ENCODE results near the gene ZNF445.
"Not testable (repeated sequence)": the region's sequence is repeated elsewhere in the genome, so short reads cannot be mapped to it uniquely, and the experiment has no call there.

The ZNF445 gene

DNA sequence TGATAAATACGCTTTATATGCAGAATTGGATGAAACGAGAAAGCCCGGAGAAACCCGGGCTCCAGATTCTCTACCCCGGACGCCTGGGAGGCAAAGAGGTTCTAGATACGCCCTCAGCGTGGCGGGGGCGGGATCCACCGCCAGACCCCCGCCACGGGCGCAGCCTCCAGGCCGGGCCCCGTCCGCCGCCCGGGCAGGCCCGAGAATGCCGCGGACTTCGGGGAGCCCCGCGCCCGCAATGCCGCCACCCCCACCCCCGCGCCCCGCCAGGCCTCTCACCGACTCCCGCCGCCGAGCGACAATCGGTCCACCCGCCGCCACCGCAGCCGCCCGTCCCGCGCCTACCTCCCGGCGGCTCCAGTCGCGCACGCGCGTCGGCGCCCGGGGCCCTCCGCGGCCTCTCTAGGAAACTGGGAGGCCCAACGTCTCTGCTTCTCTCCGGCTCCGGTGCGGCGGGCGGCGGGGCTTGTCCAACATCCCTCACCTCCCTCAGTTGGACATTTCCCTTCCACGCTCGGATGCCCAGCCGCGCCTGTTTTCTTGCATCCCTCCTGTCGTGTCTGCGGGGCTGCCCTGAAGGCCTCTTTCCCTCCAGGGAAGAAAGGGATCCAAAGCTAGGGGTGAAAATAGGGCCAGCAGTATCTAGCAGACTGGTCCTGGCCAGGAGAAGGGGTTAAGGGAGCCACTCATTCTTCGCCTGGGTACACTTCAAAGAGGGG is at the start of gene ZNF445:
Gene ZNF445, minus strand, starts transcription at position 359 of the 719 bp plus-strand sequence. CDS start 22,121 bp downstream, outside the sequence.
- DNase-seq: peak; percentile 81
- Mint-ChIP-seq H3K4me1 (peaks cover 27% of the 10 kb centered on the region), H3K27ac (peak within 1 kb of the TSS; percentile 89 to 98), H3K4me3 (peak within 1 kb of the TSS; percentile 92 to 99), H3K9me3 (peaks cover 0 to 7% of the 10 kb centered on the region in 2 donors), H3K27me3 (no peaks in the 10 kb centered on the region)
- ATAC-seq: peak; percentile 98

DNA sequence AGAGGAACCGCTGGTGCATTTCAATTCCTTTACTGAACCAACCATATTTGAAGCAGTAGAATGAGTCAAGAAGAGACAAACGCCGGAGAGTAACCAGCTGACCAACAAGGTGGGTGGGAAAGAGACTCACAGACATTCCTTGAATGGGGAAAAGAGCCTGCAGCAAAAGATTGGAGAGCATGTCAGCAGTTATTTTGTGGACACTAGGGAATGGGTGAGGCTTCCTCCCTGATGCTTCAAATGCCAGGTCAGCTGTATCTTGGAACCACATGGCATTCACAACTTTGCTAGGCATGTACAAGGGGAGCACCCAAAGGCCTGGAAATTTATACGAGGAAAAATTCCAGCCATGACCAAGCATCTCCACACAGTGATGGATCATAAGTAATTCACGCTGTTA is 47.6 kb upstream of the ZNF445 start:
- DNase-seq (no peak), ATAC-seq (no peak)
- peaks cover 45% of the 10 kb centered on the region for H3K27me3 Mint-ChIP-seq
- no peaks in the 10 kb centered on the region for H3K4me1 Mint-ChIP-seq
- H3K4me3 Mint-ChIP-seq: no peak overlapping the region
- no peaks in the 10 kb centered on the region for H3K9me3 Mint-ChIP-seq
- H3K27ac Mint-ChIP-seq: no peak overlapping the region

DNA sequence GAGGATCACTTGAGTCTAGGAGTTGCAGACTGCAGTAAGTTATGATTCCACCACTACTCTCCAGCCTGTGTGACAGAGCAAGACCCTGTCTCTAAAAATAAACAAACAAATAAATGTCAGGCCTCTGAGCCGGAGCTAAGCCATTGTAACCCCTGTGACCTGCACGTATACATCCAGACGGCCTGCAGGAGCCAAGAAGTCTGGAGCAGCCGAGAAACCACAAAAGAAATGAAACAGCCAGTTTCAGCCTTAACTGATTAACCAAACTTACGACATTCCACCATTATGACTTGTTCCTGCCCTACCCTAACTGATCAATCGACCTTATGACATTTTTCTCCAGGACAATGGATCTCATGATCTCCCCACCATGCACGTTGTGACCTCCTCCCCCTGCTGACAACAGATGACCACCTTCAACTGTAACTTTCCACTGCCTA is 45.0 kb upstream of the ZNF445 start:
- no peaks in the 10 kb centered on the region for H3K9me3 Mint-ChIP-seq
- ATAC-seq: no peak
- no peak for DNase-seq
- H3K4me1 Mint-ChIP-seq: peaks cover 7% of the 10 kb centered on the region
- H3K27me3 Mint-ChIP-seq: peaks cover 57% of the 10 kb centered on the region
- no peak overlapping the region for H3K27ac Mint-ChIP-seq
- no peak overlapping the region for H3K4me3 Mint-ChIP-seq

DNA sequence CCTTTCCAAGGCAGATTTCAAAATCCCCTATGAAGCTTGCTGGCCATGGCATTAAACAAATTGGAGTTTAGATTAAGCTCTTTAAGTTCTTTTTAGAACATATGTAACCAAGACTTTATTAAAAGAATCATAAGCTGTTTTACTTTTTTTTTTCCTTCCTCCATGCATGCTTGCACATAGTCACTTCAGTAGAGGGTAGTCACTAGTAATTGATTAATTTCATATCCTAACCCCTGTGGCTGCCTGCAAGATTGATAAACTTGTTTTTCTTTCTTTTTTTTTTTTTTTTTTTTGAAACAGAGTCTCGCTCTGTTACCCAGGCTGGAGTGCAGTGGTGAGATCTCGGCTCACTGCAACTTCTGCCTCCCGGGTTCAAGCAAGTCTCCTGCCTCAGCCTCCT is 44.3 kb upstream of the ZNF445 start:
- DNase-seq (no peak), ATAC-seq (no peak)
- Mint-ChIP-seq H3K27me3 (peaks cover 57% of the 10 kb centered on the region), H3K4me3 (no peak overlapping the region), H3K9me3 (no peaks in the 10 kb centered on the region), H3K27ac (no peak overlapping the region), H3K4me1 (peaks cover 7% of the 10 kb centered on the region)

DNA sequence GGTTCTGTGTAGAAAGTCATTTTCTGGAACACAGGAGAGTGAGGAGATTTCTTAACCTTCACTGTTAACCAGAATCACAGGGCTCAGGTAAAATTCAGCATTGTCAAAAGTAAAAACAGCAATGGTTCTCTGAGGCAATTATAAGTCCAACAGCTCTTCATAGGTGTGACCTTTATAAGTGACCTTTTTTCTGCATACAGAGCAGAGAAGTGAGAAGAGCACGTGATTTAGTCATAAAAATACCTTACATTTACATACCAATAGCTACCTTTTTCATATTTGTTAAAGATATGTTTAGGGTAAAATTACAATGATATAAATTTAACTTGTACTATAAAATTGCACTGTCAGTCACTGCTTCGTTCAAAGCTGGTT is 41.3 kb upstream of the ZNF445 start:
- no peak overlapping the region for H3K4me3 Mint-ChIP-seq
- peaks cover 42% of the 10 kb centered on the region for H3K27me3 Mint-ChIP-seq
- DNase-seq (no peak), ATAC-seq (no peak)
- no peaks in the 10 kb centered on the region for H3K9me3 Mint-ChIP-seq
- no peak overlapping the region for H3K27ac Mint-ChIP-seq
- peaks cover 7% of the 10 kb centered on the region for H3K4me1 Mint-ChIP-seq

DNA sequence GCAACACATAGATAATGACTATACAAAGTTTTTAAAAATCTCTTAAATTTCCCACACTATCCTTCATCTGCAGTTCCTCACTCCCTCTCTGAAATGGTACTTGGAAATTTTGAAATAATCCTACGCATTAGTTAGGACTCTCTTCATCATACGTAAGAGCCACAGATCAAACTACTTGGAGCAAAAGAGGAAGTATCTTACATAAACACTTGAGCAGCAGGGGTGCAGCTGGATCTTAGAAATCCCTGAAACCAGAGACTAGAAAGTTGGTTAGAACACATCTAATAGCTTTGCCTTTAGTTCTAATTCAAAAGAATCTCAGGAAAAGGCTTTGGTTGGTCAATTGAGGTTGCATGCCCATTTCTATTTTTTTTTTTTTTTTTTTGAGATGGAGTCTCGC is 38.8 kb upstream of the ZNF445 start:
- ATAC-seq: no peak
- Mint-ChIP-seq H3K27me3 (peaks cover 26% of the 10 kb centered on the region), H3K4me3 (no peak overlapping the region), H3K9me3 (no peaks in the 10 kb centered on the region), H3K4me1 (peaks cover 18% of the 10 kb centered on the region), H3K27ac (no peak overlapping the region)
- DNase-seq: no peak

DNA sequence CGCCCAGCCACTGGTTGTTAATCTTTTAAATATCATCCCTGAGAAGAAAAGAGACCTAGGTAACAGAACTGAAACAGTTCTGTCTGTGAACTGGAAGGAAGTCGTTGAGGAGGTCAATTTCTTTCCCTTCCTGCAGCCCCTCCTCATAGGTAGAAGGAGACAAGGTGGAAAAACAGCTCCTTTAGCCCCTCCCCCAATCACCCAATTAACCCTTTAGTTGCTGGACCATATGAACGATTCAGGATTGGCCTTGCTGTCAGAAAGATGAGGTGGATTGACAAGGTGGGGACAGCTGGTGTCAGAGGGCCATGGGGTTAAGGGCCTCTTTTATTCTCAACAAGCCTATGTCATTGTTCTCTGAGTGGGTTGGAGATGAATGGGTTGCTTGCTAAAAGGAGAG is 36.0 kb upstream of the ZNF445 start:
- peaks cover 31% of the 10 kb centered on the region for H3K4me1 Mint-ChIP-seq
- no peak overlapping the region for H3K4me3 Mint-ChIP-seq
- DNase-seq: no peak
- H3K9me3 Mint-ChIP-seq: no peaks in the 10 kb centered on the region
- H3K27me3 Mint-ChIP-seq: peaks cover 8% of the 10 kb centered on the region
- no peak overlapping the region for H3K27ac Mint-ChIP-seq
- no peak for ATAC-seq

DNA sequence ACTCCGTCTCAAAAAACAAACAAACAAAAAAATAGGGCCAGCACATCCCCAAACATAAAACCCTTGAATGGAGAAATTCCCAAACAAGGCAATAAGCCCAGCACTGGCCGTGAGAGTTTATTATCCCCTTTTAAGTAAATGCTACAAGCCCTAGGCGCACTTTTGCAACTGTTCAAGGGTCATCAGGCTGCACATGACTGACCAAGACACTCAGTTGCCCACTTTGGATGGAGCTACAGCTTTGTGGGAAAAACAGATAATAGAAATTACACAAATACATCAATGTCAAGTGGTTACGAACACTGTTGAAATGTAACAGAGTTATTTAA is 33.7 kb upstream of the ZNF445 start:
- H3K9me3 Mint-ChIP-seq: no peaks in the 10 kb centered on the region
- DNase-seq (no peak), ATAC-seq (no peak)
- H3K27me3 Mint-ChIP-seq: no peaks in the 10 kb centered on the region
- H3K27ac Mint-ChIP-seq: peak overlapping the region; percentile 97 to 98
- peaks cover 32% of the 10 kb centered on the region for H3K4me1 Mint-ChIP-seq
- H3K4me3 Mint-ChIP-seq: peak overlapping the region; percentile 88 to 90

DNA sequence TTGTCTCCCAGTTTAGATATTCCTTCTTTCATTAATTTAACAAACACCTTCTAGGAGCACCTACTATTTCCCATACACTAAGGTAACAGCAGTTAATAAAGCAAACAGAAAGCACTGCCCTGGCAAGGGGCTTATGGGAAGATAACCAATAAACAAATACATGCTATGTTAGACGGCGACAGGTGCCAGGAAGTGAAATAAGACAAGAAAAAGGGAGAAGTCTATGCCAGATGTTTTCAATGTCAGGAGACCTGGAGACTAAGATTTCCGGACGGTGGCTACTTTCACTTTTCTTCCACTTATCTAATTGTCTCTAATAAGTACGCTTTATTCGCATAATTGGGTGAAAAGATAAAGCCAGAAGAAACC is 32.5 kb upstream of the ZNF445 start:
- Mint-ChIP-seq H3K27ac (peak overlapping the region; percentile 67 to 97), H3K27me3 (no peaks in the 10 kb centered on the region), H3K4me3 (peak overlapping the region; percentile 88 to 90), H3K9me3 (peaks cover 6 to 7% of the 10 kb centered on the region in 2 donors), H3K4me1 (peaks cover 32% of the 10 kb centered on the region)
- DNase-seq (no peak), ATAC-seq (peak; percentile 37)

DNA sequence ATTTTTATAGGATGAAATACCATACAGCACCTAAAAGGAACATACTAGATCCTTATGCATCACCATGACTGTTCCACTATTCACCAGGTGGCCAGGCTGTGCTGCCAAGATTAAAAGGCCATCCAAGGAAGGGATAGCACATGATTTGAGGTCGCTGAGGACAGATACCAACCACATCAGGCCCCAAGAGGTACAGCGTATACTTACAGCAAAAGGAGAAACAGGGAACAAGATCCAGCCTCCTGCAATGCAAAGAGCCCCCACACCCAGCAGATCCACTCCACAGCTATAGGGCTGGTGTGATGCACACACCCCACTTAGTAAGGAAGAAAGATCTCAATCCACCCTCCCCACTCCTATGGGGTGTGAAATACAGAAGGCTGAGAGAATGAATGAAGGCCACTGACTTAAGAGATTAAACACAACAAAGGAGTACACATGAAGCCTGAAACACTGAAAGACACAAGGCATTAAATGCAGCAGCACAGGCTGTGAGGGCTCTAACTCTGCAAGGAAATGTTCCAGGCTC is 32.0 kb upstream of the ZNF445 start:
- DNase-seq (peak; percentile 8 to 14), ATAC-seq (peak; percentile 13)
- peak overlapping the region; percentile 67 to 97 for H3K27ac Mint-ChIP-seq
- no peaks in the 10 kb centered on the region for H3K27me3 Mint-ChIP-seq
- H3K4me1 Mint-ChIP-seq: peaks cover 32% of the 10 kb centered on the region
- H3K4me3 Mint-ChIP-seq: peak overlapping the region; percentile 88 to 90
- H3K9me3 Mint-ChIP-seq: peaks cover 6 to 7% of the 10 kb centered on the region in 2 donors

DNA sequence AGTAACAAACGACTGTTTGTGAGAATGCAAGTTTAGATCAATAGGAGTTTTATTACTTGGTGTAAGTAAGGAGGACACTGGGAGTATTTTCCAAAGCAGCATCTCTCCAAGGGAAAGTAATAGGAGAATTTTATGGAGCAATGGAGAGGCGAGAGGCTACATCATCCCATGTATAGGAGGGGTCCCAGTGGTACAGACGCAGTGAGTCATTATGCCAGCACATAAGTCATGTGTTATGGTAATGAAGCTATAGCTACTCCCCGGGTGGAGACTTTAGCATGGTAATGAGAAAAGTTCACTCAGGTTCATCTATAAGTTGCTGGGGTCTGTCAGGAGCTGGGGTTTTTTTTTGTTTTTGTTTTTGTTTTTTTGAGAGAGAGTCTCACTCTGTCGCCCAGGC is 29.5 kb upstream of the ZNF445 start:
- ATAC-seq: no peak
- Mint-ChIP-seq H3K27ac (peak overlapping the region in 1 of 2 donors; percentile 61), H3K27me3 (no peaks in the 10 kb centered on the region), H3K9me3 (peaks cover 18 to 26% of the 10 kb centered on the region in 2 donors), H3K4me1 (peaks cover 29% of the 10 kb centered on the region), H3K4me3 (no peak overlapping the region)
- DNase-seq: no peak

DNA sequence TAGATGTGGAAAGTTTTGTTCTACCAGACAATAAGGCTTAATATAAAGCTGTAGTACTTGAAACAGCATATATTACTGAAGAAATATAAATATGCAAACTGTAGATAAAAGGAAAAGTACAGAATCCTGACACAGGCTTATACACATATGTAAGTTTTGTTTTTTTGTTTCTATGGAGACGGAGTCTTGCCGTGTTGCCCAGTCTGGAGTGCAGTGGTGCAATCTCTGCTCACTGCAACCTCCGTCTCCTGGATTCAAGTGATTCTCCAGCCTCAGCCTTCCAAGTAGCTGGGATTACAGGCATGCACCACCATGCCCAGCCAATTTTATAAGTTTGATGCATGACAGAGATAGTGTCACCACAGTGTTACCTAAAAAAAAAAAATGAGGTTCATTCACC is 29.1 kb upstream of the ZNF445 start:
- Mint-ChIP-seq H3K27ac (peak overlapping the region in 1 of 2 donors; percentile 61), H3K9me3 (peaks cover 22 to 30% of the 10 kb centered on the region in 2 donors), H3K4me1 (peaks cover 25% of the 10 kb centered on the region), H3K27me3 (no peaks in the 10 kb centered on the region), H3K4me3 (no peak overlapping the region)
- no peak for DNase-seq
- no peak for ATAC-seq

DNA sequence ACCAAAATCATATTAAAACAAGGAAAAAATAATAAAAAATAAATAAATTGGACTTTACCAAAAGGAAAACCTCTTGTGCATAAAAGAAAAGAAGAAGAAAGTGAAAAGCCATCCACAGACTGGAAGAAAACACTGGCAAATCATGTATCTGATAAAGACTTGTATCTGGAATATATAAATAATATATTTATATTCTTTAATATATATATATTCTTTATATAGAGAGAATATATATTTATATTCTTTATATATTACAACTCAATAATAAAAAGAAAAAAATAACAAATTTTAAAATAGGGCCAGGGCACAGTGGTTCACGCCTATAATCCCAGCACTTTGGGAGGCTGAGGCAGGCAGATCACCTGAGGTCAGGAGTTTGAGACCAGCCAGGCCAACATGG is 27.1 kb upstream of the ZNF445 start:
- DNase-seq (no peak), ATAC-seq (no peak)
- H3K4me1 Mint-ChIP-seq: peaks cover 18% of the 10 kb centered on the region
- H3K4me3 Mint-ChIP-seq: no peak overlapping the region
- peaks cover 35 to 50% of the 10 kb centered on the region in 2 donors for H3K9me3 Mint-ChIP-seq
- no peak overlapping the region for H3K27ac Mint-ChIP-seq
- no peaks in the 10 kb centered on the region for H3K27me3 Mint-ChIP-seq

DNA sequence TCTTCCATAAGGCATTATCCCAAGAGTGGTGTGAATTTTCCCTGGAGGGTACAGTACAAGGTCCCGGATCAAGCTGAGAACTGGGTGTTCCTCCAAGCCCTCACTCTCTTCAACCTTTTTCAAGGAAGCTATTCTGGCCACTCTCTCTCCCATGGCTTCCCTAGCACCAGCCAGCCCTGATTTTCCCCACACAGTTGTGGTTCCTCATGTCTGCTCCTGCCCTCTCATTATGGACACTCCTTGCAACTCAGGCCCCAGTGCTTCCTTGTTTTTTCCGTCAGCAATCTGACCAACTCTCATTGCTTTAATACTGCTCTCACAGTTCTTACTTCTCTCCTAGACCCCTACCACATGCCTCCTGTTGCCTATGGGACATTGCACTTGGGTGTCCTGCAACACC is 25.7 kb upstream of the ZNF445 start:
- H3K4me3 Mint-ChIP-seq, H3K4me1 Mint-ChIP-seq, H3K27me3 Mint-ChIP-seq, DNase-seq, ATAC-seq, H3K27ac Mint-ChIP-seq: not testable (repeated sequence)
- H3K9me3 Mint-ChIP-seq: peaks cover 44 to 60% of the 10 kb centered on the region in 2 donors

DNA sequence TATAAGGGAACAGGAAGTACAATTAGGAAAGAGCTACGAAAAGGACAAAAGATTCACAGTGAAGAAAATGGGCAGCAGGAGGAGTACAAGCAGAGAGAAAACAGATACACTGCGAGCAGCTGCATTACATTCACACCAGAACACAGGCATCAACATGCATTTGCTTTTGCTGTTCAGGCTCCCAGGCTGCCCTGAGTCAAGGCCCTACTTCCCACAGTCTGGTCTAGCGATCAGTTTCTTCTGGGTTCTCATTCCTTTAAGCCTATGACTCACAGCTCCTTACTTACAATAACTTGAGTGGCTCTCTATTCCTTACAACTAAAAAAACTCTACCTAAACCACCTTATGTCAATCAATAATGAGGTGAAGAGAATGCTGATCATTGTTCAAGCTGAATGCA is 24.5 kb upstream of the ZNF445 start:
- DNase-seq: no peak
- H3K4me1 Mint-ChIP-seq: no peaks in the 10 kb centered on the region
- no peaks in the 10 kb centered on the region for H3K27me3 Mint-ChIP-seq
- ATAC-seq: no peak
- no peak overlapping the region for H3K27ac Mint-ChIP-seq
- H3K9me3 Mint-ChIP-seq: peaks cover 44 to 67% of the 10 kb centered on the region in 2 donors
- no peak overlapping the region for H3K4me3 Mint-ChIP-seq

DNA sequence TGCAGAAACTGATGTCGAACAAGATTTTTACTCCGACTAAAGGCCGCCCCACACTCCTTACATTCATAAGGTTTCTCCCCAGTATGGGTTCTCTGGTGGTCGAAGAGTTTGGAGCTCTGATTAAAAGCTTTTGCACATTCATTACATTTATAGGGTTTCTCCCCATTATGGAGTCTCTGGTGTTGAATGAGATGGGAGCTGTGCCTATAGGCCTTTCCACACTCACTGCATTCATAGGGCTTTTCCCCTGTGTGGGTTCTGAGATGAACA is 22.4 kb upstream of the ZNF445 start:
- H3K27me3 Mint-ChIP-seq, H3K4me3 Mint-ChIP-seq: not testable (repeated sequence)
- peaks cover 37 to 69% of the 10 kb centered on the region in 2 donors for H3K9me3 Mint-ChIP-seq

More for the DNA sequence above, 22.4 kb upstream of the ZNF445 start:
- not testable (repeated sequence) for H3K27ac Mint-ChIP-seq, ATAC-seq, DNase-seq, H3K4me1 Mint-ChIP-seq

All from stimulated activated naive CD8-positive, alpha-beta T cell treated with anti-CD3 and anti-CD28 coated beads, Interleukin-15, amount 100 ng/mL, for 72 hours (primary cell).